HFFc6 (cell line): Measurements from ENCODE around the gene ANKRD11. TPM values are rescaled to one million over a fixed set of nuclear protein-coding genes. Genes with fewer than 3 reads are reported as not detected.
A peak's percentile ranks its signal among the peaks of the same experiment; 100 is the strongest.
"Not testable (repeated sequence)": the region's sequence is repeated elsewhere in the genome, so short reads cannot be mapped to it uniquely, and the experiment has no call there.

Experiments
- DNase-seq: peaks from one replicate; pipeline ENCODE4 v3.0.0-alpha.2; 2018
- H3K27ac Mint-ChIP-seq: 2 replicates; pipeline ENCODE4 v1.8.0; 2020; ENCODE audit warnings: mild to moderate bottlenecking, mixed read lengths
- H3K27me3 Mint-ChIP-seq: 2 replicates; pipeline ENCODE4 v1.8.0; 2021; ENCODE audit warnings: mild to moderate bottlenecking, moderate library complexity, mixed read lengths; ENCODE audit not compliant: insufficient read depth
- H3K36me3 Mint-ChIP-seq: 2 replicates; pipeline ENCODE4 v1.8.0; 2021; ENCODE audit warnings: low read depth, mixed read lengths
- H3K4me1 Mint-ChIP-seq: 2 replicates; pipeline ENCODE4 v1.8.0; 2020; ENCODE audit warnings: low read depth, mixed read lengths
- H3K4me3 Mint-ChIP-seq: 2 replicates; pipeline ENCODE4 v1.8.0; 2020; ENCODE audit warnings: mild to moderate bottlenecking, moderate library complexity, mixed read lengths
- H3K9me3 Mint-ChIP-seq: 2 replicates; pipeline ENCODE4 v1.8.0; 2020; ENCODE audit warnings: mild to moderate bottlenecking, mixed read lengths
- CTCF ChIP-seq: fragments of 200-600 bp; sonication (generic); IDR thresholded peaks from 2 replicates; pipeline ENCODE4 v1.5.0; 2021; ENCODE audit warnings: antibody characterized with exemption, mild to moderate bottlenecking
- total RNA-seq, 6 experiments: library from RNA; stranded (reverse); fragmentation: NEBNext Ultra II Directional; extraction: Animal tissue kit (Norgen Biotek cat#: 25700); gene quantifications; 2 replicates in 1 of 6; 3 replicates in 5 of 6; pipeline ENCODE4 v1.2.3, GENCODE V29; 2021

The ANKRD11 gene
- total RNA-seq, 6 experiments from 2014 or later: 110 to 120 (median 116) TPM

GRCh38 chr16:89304941-89305705, 185.2 kb downstream of the ANKRD11 start:
- H3K9me3 Mint-ChIP-seq: no peaks in the 10 kb centered on the region
- no peak overlapping the region for H3K27ac Mint-ChIP-seq

DNA sequence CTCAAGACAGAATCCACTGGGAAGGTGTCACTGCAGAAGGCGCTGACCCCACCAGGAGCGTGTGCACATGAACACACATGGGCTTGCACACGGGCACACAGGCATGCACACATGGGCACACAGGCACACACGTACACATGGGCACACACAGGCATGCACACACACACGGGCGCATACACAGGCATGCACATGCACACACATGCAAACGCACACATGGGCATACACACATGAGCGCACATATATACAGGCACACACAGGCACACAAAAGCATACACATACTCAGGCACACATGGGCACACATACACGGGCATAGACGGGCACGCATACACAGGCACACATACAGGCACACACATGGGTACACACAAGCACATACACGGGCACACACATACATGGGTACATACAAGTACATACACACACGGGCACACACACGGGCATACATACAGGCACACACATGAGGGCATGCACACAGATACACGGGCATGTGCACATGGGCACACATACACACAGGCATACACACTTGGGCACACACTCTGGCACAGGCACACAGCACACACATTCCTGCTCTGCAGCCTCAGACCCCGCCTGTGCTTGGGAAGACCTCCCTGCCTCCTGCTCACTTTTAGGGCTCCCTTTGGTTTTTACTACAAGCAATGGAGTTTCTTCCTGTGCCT, 186.0 kb downstream of the ANKRD11 start:
- TF ChIP-seq CTCF: no peak
- Mint-ChIP-seq H3K4me1 (peaks cover 56% of the 10 kb centered on the region), H3K36me3 (peaks cover 38% of the 10 kb centered on the region)

More at GRCh38 chr16:89304941-89305705, 185.2 kb downstream of the ANKRD11 start:
- no peak overlapping the region for H3K4me3 Mint-ChIP-seq
- H3K36me3 Mint-ChIP-seq: peaks cover 38% of the 10 kb centered on the region
- no peak for TF ChIP-seq CTCF
- peaks cover 26% of the 10 kb centered on the region for H3K27me3 Mint-ChIP-seq
- H3K4me1 Mint-ChIP-seq: peaks cover 56% of the 10 kb centered on the region
- no peak for DNase-seq

DNA sequence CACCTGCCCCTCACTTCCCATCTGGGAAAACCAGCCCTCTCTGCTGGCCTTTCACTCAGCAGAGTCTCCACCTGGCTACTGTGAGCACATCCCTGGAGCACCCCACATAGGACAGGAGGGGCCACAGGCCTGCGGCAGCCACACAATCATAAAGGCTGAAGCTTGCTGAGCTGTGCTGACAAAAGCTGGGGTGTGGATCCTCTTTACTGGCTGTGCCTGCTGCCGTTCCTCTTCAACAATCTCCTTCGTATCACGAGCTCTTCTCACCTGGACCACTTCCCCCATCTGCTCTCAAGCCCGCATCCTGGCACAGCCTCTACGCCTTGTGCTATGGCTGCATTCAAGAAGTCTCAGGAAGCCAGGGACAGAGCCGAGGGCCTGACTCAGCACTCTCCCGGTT, 186.7 kb downstream of the ANKRD11 start:
- DNase-seq: no peak
- peaks cover 26% of the 10 kb centered on the region for H3K27me3 Mint-ChIP-seq
- H3K27ac Mint-ChIP-seq: peak overlapping the region; percentile 98
- TF ChIP-seq CTCF: no peak
- no peaks in the 10 kb centered on the region for H3K9me3 Mint-ChIP-seq
- H3K4me1 Mint-ChIP-seq: peaks cover 53% of the 10 kb centered on the region
- peaks cover 38% of the 10 kb centered on the region for H3K36me3 Mint-ChIP-seq
- H3K4me3 Mint-ChIP-seq: peak overlapping the region; percentile 50; the same call in 1 of the 2 replicates

More for the DNA sequence above, 186.0 kb downstream of the ANKRD11 start:
- no peaks in the 10 kb centered on the region for H3K9me3 Mint-ChIP-seq
- H3K27me3 Mint-ChIP-seq: peaks cover 26% of the 10 kb centered on the region
- no peak overlapping the region; the same call in 1 of the 2 replicates for H3K4me3 Mint-ChIP-seq
- peak overlapping the region; percentile 98; the same call in 1 of the 2 replicates for H3K27ac Mint-ChIP-seq
- DNase-seq: no peak

GRCh38 chr16:89300976-89301360, 189.4 kb downstream of the ANKRD11 start:
- peak overlapping the region; percentile 67; the same call in 1 of the 2 replicates for H3K4me3 Mint-ChIP-seq
- TF ChIP-seq CTCF: no peak
- H3K27me3 Mint-ChIP-seq: peaks cover 15% of the 10 kb centered on the region
- peak overlapping the region; percentile 98 for H3K27ac Mint-ChIP-seq
- peaks cover 49% of the 10 kb centered on the region for H3K4me1 Mint-ChIP-seq
- H3K36me3 Mint-ChIP-seq: peaks cover 42% of the 10 kb centered on the region
- H3K9me3 Mint-ChIP-seq: peaks cover 4% of the 10 kb centered on the region; the same call in 1 of the 2 replicates
- no peak for DNase-seq

DNA sequence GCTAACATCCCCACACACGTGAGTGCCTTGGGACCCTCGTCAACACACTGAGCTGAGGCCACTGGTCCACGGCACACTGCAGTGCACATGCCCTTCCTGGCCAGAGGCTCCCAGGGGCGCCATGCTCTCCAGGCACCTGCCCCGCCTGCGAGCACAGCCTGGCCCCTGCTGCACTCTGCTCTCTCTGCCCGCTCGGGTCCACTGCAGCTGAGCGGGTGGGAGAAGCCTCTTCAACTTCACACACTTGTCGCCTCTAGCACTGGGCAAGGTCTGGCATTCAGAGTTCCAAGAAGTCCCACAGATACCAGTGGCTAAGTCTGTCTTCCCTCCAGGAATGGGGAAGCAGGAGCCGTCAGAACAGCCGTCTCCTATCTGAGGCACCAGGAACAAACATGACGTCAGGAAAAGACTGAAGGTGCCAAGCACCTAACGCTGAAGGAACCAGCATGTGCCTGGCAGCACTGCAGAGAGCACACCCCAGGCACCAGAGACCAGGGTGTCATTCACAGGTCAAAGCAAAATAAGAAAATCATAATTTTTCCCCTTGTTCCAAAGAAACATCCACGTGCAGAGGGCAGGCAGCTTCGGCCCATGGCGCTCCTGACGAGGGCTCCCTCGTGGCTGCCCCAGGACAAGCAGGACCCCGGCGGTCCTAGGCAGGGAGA, 189.9 kb downstream of the ANKRD11 start:
- H3K9me3 Mint-ChIP-seq: peaks cover 4% of the 10 kb centered on the region; the same call in 1 of the 2 replicates
- TF ChIP-seq CTCF: no peak
- H3K36me3 Mint-ChIP-seq: peaks cover 43% of the 10 kb centered on the region
- DNase-seq: no peak
- H3K4me1 Mint-ChIP-seq: peaks cover 50% of the 10 kb centered on the region
- peaks cover 15% of the 10 kb centered on the region for H3K27me3 Mint-ChIP-seq
- H3K4me3 Mint-ChIP-seq: peak overlapping the region; percentile 30; the same call in 1 of the 2 replicates
- peak overlapping the region; percentile 98 for H3K27ac Mint-ChIP-seq

DNA sequence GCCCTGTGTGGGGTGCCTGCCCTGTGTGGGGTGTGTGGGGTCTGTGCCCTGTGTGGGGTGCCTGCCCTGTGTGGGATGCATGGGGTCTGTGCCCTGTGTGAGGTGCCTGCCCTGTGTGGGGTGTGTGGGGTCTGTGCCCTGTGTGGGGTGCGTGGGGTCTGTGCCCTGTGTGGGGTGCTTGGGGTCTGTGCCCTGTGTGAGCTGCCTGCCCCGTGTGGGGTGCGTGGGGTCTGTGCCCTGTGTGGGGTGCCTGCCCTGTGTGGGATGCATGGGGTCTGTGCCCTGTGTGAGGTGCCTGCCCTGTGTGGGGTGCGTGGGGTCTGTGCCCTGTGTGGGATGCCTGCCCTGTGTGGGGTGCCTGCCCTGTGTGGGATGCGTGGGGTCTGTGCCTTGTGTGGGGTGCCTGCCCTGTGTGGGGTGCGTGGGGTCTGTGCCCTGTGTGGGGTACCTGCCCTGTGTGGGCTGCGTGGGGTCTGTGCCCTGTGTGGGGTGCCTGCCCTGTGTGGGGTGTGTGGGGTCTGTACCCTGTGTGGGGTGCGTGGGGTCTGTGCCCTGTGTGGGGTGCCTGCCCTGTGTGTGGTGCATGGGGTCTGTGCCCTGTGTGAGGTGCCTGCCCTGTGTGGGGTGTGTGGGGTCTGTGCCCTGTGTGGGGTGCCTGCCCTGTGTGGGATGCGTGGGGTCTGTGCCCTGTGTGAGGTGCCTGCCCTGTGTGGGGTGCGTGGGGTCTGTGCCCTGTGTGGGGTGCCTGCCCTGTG, 190.8 kb downstream of the ANKRD11 start:
- Mint-ChIP-seq H3K27me3 (peaks cover 12% of the 10 kb centered on the region), H3K4me1 (peaks cover 50% of the 10 kb centered on the region), H3K36me3 (peaks cover 41% of the 10 kb centered on the region), H3K27ac (peak overlapping the region; percentile 65; the same call in 1 of the 2 replicates)
- H3K9me3 Mint-ChIP-seq, H3K4me3 Mint-ChIP-seq, DNase-seq: not testable (repeated sequence)
